Stimulated activated CD4-positive, alpha-beta T cell treated with anti-CD3 and anti-CD28 coated beads, Interleukin-2, amount 100 ng/mL, for 48 hours (primary cell): ENCODE data around the gene IPMK.

Source experiments
- DNase-seq, 2 donors: peaks; one replicate each; pipeline ENCODE4 v3.0.0-alpha.2; 2020

IPMK gene

GRCh38 chr10:58267713-58268453 lies at the start of gene IPMK:
Gene IPMK, minus strand, starts transcription at chr10:58267894. Its CDS starts 283 bp downstream, at chr10:58267611.
- DNase-seq: peak; percentile 89 to 90

GRCh38 chr10:58316874-58317273 lies 49.2 kb upstream of the IPMK start:
- no peak for DNase-seq

GRCh38 chr10:58311026-58311425 lies 43.3 kb upstream of the IPMK start:
- no peak for DNase-seq

GRCh38 chr10:58307676-58308075 lies 40.0 kb upstream of the IPMK start:
- DNase-seq: no peak

GRCh38 chr10:58305821-58306220 lies 38.1 kb upstream of the IPMK start:
- no peak for DNase-seq

- DNase-seq: no peak
Measured at GRCh38 chr10:58304099-58304633, 36.5 kb upstream of the IPMK start.

GRCh38 chr10:58302254-58302653 lies 34.6 kb upstream of the IPMK start:
- DNase-seq: no peak

- no peak for DNase-seq
Measured at GRCh38 chr10:58300676-58301075, 33.0 kb upstream of the IPMK start.

GRCh38 chr10:58299580-58299979 lies 31.9 kb upstream of the IPMK start:
- DNase-seq: peak; percentile 45 to 47

- DNase-seq: no peak
Measured at GRCh38 chr10:58293989-58294388, 26.3 kb upstream of the IPMK start.

GRCh38 chr10:58291538-58292174 lies 24.0 kb upstream of the IPMK start:
- no peak for DNase-seq

GRCh38 chr10:58282615-58283014 lies 14.9 kb upstream of the IPMK start:
- no peak for DNase-seq

GRCh38 chr10:58281092-58281752 lies 13.5 kb upstream of the IPMK start:
- DNase-seq: no peak

GRCh38 chr10:58280477-58280876 lies 12.8 kb upstream of the IPMK start:
- no peak for DNase-seq

GRCh38 chr10:58278962-58279307 lies 11.2 kb upstream of the IPMK start:
- DNase-seq: no peak

GRCh38 chr10:58278274-58278961 lies 10.7 kb upstream of the IPMK start:
- DNase-seq: no peak

GRCh38 chr10:58275908-58276307 lies 8.2 kb upstream of the IPMK start:
- no peak for DNase-seq

- no peak for DNase-seq
Measured at GRCh38 chr10:58275261-58275660, 7.6 kb upstream of the IPMK start.

- no peak for DNase-seq
Measured at GRCh38 chr10:58269782-58270290, 2.1 kb upstream of the IPMK start.

- peak; percentile 82 to 93 for DNase-seq
Measured at GRCh38 chr10:58268946-58269781, 1.5 kb upstream of the IPMK start, which contains the start of gene CISD1. Gene CISD1, plus strand, starts transcription at chr10:58269162. Its CDS starts 112 bp downstream, at chr10:58269274.

- no peak for DNase-seq
Measured at GRCh38 chr10:58268454-58268945, 806 bp upstream of the IPMK start.
